Measurements from ENCODE around the gene RNH1.

The RNH1 gene

DNA sequence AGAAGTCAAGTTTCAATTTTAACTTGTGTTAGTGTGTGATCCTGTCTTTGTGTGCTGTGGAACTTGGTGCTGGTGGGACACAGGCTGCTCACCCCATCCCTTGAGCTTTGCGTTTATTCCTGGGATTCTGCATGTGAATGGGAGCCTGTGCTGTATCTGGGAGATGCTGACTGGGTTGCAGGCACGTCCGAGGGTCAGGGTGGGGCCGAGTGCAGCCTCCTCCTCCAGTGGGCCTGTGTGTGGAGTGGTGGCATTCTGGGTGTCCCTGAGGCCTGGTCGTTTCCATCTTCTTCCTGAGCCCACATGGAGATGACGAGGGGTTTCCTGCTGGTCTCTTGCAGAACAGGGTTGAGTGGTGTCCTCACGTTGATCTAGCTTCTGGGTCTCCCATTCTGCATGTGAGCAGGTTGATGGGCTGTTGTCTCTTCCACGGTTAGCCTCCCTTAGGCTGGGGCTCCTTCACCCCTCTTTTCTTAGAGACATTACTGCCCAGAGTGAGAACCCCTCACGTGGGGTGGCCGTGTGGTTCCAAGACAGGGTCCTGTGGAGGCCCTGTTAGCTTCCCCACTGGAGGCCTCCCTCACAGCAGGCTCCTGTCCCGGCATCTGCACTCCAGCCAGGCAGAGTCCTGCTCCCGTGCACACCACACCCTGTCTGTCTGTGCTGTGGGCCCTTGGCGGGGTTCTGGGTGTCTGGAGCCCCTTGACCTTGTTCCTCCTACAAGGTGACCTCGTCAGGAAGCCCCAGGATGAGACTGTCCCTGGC lies 52.1 kb downstream of the RNH1 start:
- no peak for DNase-seq

- no peak for DNase-seq
These were observed 53.0 kb downstream of the RNH1 start for GRCh38 chr11:454043-454442.

DNA sequence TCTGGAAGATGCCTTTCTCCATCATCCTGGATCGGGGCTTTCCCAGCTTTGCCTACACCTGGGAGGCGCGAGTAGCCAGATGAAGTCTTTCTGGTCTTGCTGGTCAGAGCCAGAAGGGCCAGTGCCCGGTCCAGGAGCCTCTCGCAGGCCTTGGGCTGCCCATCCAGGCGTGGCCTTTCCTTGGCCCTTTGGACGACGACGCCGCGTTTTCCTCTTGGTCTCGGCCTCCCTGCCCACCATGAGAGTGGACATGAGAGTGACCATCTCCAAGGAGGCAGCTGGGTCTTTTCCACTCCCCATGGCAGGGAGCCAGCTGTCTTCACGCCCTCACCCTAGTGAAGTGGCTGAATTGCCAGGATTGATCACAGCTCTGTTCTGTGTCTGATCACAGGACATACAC lies 53.5 kb downstream of the RNH1 start:
- DNase-seq = no peak

DNA sequence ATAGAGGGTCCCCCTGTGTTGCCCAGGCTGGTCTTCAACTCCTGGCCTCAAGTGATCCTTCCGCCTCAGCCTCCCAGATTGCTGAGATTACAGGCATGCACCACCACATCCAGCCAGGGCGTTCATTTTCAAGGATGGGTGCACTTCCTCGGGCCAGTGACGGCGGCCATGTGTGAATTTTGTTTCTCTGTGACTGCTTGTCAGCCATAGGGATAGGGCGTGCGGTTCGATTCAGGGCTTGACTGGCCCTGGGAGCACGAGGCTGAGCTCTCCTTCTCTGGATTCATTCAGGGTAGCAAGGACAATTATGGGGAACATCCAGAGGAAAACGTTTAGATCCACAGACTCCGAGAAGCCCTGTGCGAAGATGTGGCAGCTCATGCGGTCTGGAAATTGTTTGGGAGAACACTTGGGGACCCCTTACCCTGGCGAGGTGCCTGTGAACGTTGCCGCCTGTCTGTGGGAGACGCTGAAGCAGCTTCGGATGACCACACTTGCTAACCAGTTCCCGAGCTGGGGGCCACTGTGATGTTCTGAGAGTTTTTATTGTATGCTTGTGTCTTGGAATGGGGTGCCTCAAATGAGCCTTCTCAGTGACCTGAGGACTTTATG lies 54.0 kb downstream of the RNH1 start:
- no peak for DNase-seq

GRCh38 chr11:452203-452744 lies 54.8 kb downstream of the RNH1 start:
- no peak for DNase-seq

DNA sequence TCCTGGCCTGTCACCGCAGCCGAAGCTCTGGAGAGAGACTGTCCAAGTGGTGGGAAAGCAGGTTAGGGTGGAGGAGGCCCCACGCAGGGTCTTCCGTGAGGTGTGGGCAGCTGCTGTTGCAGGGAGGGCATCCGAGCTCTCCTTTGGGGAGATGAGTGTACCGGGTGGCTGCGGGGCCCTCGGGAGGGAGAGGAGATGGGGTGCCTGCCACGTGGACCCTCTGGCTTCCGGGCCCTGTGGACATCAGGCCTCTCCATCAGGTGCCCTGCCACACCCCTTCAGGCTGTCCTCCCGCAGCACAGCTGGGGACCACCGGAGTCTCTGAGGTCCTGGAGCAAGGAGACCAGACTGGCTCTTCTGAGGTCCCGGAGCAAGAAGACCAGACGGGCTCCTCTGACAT lies 55.3 kb downstream of the RNH1 start:
- no peak for DNase-seq

DNA sequence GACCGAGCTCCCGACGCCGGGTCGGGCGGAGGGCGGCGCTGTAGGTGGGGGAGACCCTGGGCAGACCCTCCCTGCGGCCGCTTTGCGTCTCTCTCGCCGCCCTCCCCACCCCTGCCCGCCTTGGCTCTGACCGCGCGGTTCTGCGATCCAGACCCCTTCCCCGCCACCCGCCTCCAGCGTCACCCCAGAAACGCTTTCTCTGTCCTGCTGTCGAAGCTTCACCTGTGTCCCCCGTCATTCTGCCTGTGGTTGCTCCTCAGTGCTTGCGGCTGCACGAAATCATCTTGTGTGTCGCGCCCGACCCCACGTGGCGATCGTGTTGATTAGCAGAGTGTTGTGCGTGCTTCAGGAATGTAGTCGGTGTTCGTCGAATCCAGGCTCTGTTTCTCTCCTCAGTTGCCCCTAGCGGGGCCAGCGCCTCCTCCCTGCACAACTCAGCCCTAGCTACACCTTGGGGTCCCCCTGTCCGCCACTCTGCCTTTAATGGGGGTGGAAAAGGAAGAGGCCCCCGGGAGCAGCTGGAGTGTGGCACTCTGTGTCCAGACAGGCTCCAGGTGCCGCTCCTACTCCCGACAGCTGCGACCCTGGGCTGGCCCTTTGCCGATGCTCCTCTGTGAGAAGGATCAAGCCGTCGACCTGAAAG lies 56.1 kb downstream of the RNH1 start:
- DNase-seq = peak; percentile 87

DNA sequence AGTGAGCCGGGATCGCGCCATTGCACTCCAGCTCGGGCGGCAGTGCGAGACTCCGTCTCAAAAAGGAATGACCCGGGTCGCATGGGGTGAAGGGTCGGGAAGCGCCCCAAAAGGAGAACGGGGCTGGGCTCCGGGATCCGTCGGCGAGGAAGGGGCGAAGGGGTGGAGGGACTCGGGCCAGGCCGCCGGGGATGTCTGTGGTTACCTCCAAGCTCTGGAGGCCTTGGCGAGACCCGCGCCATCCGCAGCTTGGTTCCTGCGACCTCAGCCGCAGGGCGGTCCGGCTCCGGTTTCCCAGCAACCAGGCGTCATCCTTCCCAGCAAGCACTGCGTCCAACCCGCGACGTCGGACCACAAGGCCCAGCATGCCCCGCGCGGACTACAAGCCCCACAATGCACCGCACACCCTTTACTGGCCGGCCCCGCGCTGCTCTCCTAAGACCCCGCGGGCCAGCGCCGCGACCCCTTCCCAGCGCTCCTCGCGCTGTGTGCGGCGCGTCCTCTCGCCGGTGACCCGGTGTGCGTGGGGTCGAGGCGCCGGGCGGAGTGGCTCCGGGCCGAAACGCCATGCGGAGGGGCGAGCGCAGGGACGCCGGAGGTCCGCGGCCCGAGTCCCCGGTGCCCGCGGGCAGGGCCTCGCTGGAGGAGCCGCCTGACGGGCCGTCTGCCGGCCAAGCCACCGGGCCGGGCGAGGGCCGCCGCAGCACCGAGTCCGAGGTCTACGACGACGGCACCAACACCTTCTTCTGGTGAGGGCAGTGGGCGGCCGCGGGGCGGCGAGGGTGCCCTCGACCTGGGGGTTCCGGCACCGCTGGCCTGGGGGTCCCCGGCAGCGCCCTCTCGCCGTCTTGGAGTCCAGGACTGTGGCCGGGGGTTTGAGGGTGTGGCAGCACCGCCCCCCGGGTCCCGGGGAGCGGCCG lies 56.9 kb downstream of the RNH1 start, which contains the start of gene PTDSS2:
Gene PTDSS2, plus strand, starts transcription at position 391 of the 920 bp plus-strand sequence. Its CDS starts 177 bp downstream, at position 568.
- DNase-seq = peak; percentile 95

GRCh38 chr11:447923-448731 lies 58.9 kb downstream of the RNH1 start:
- peak; percentile 98 for DNase-seq

- DNase-seq = no peak
These were observed 60.2 kb downstream of the RNH1 start for GRCh38 chr11:446891-447290.

- DNase-seq = no peak
These were observed 61.1 kb downstream of the RNH1 start for GRCh38 chr11:445765-446588.
